ENCODE results near the gene SLC34A3.

The SLC34A3 gene

GRCh38 chr9:137278721-137279711, 48.3 kb downstream of the SLC34A3 start:
- Histone ChIP-seq H3K79me2 (ENCODE audit: insufficient read depth, low read depth) (no peaks in the 10 kb centered on the region), H3K4me3 (IDR thresholded peaks at IDR 0.05; ENCODE audit: insufficient read depth, low read depth, low read length) (no peak overlapping the region), H2AFZ (ENCODE audit: low read depth) (no peak overlapping the region), H3K27me3 (ENCODE audit: insufficient read depth, low read depth) (0 out of 2 replicates have a peak, but pooled peaks cover 5% of the 10 kb centered on the region), H4K20me1 (ENCODE audit: insufficient read depth) (no peaks in the 10 kb centered on the region), H3K27ac (no peak overlapping the region), H3K4me2 (no peak overlapping the region), H3K9ac (no peak overlapping the region), H3K36me3 (ENCODE audit: insufficient read depth) (no peaks in the 10 kb centered on the region), H3K4me1 (ENCODE audit: low read depth, poor library complexity, severe bottlenecking) (no peaks in the 10 kb centered on the region)
- TF ChIP-seq CTCF (conservative IDR thresholded peaks at IDR 0.05; ENCODE audit: low read depth, low read length), result no peak

GRCh38 chr9:137279741-137280473, 49.2 kb downstream of the SLC34A3 start:
- no peak overlapping the region for H3K4me3 ChIP-seq (IDR thresholded peaks at IDR 0.05; ENCODE audit: insufficient read depth, low read depth, low read length)
- no peaks in the 10 kb centered on the region for H3K36me3 ChIP-seq (ENCODE audit: insufficient read depth)
- no peak overlapping the region for H3K27ac ChIP-seq
- H3K4me2 ChIP-seq, result no peak overlapping the region
- H4K20me1 ChIP-seq (ENCODE audit: insufficient read depth), result no peaks in the 10 kb centered on the region
- H3K9ac ChIP-seq, result no peak overlapping the region
- H2AFZ ChIP-seq (ENCODE audit: low read depth), result no peak overlapping the region
- TF ChIP-seq CTCF (conservative IDR thresholded peaks at IDR 0.05; ENCODE audit: low read depth, low read length), result no peak
- no peaks in the 10 kb centered on the region for H3K4me1 ChIP-seq (ENCODE audit: low read depth, poor library complexity, severe bottlenecking)
- H3K27me3 ChIP-seq (ENCODE audit: insufficient read depth, low read depth), result 0 out of 2 replicates have a peak, but pooled peaks cover 7% of the 10 kb centered on the region
- H3K79me2 ChIP-seq (ENCODE audit: insufficient read depth, low read depth), result no peaks in the 10 kb centered on the region

GRCh38 chr9:137280474-137281344, 50.0 kb downstream of the SLC34A3 start:
- no peak for TF ChIP-seq CTCF (conservative IDR thresholded peaks at IDR 0.05; ENCODE audit: low read depth, low read length)
- H3K4me1 ChIP-seq (ENCODE audit: low read depth, poor library complexity, severe bottlenecking), result peaks cover under 1% of the 10 kb centered on the region
- H3K79me2 ChIP-seq (ENCODE audit: insufficient read depth, low read depth), result no peaks in the 10 kb centered on the region
- H3K4me2 ChIP-seq, result no peak overlapping the region
- 0 out of 2 replicates have a peak, but pooled peaks cover 7% of the 10 kb centered on the region for H3K27me3 ChIP-seq (ENCODE audit: insufficient read depth, low read depth)
- no peak overlapping the region for H3K9ac ChIP-seq
- no peak overlapping the region for H3K4me3 ChIP-seq (IDR thresholded peaks at IDR 0.05; ENCODE audit: insufficient read depth, low read depth, low read length)
- no peaks in the 10 kb centered on the region for H3K36me3 ChIP-seq (ENCODE audit: insufficient read depth)
- no peak overlapping the region for H3K27ac ChIP-seq
- H4K20me1 ChIP-seq (ENCODE audit: insufficient read depth), result no peaks in the 10 kb centered on the region
- no peak overlapping the region for H2AFZ ChIP-seq (ENCODE audit: low read depth)
